Stimulated activated CD8-positive, alpha-beta memory T cell treated with anti-CD3 and anti-CD28 coated beads, Interleukin-2, amount 100 ng/mL, for 1 hour (primary cell): ENCODE measurements around the gene GPAM.
"Not testable (repeated sequence)": the region's sequence is repeated elsewhere in the genome, so short reads cannot be mapped to it uniquely, and the experiment has no call there.

Source experiments
- DNase-seq, 2 donors: peaks; one replicate each; pipeline ENCODE4 v3.0.0-alpha.2; 2020; ENCODE audit warnings: low read depth in 2 of 2

GPAM gene

GRCh38 chr10:112183329-112184051, at the start of gene GPAM:
TSS of gene GPAM (minus strand) at chr10:112183765. CDS start at chr10:112181784, 1,981 bp downstream.
- peak; percentile 97 to 99 for DNase-seq

- no peak for DNase-seq
These were observed 49.1 kb upstream of the GPAM start for GRCh38 chr10:112232670-112233069.

GRCh38 chr10:112231602-112232400, 48.2 kb upstream of the GPAM start:
- DNase-seq = no peak

- DNase-seq = no peak
These were observed 46.9 kb upstream of the GPAM start for GRCh38 chr10:112230325-112230988.

GRCh38 chr10:112229901-112230300, 46.3 kb upstream of the GPAM start:
- no peak for DNase-seq

- DNase-seq = no peak
These were observed 45.5 kb upstream of the GPAM start for GRCh38 chr10:112229096-112229495.

GRCh38 chr10:112228366-112229088, 45.0 kb upstream of the GPAM start:
- DNase-seq = not testable (repeated sequence)

- no peak for DNase-seq
These were observed 43.9 kb upstream of the GPAM start for GRCh38 chr10:112227331-112227987.

GRCh38 chr10:112226439-112227248, 43.1 kb upstream of the GPAM start:
- no peak for DNase-seq

GRCh38 chr10:112225771-112226438, 42.3 kb upstream of the GPAM start:
- DNase-seq = no peak

GRCh38 chr10:112224933-112225529, 41.5 kb upstream of the GPAM start:
- no peak for DNase-seq

GRCh38 chr10:112223725-112224124, 40.2 kb upstream of the GPAM start:
- no peak for DNase-seq

GRCh38 chr10:112222799-112223198, 39.2 kb upstream of the GPAM start:
- DNase-seq = no peak

- no peak for DNase-seq
These were observed 38.0 kb upstream of the GPAM start for GRCh38 chr10:112221545-112221944.

GRCh38 chr10:112218960-112219359, 35.4 kb upstream of the GPAM start:
- no peak for DNase-seq

GRCh38 chr10:112218036-112218390, 34.4 kb upstream of the GPAM start:
- DNase-seq = no peak

GRCh38 chr10:112217386-112218035, 33.9 kb upstream of the GPAM start:
- DNase-seq = no peak

- DNase-seq = no peak
These were observed 33.4 kb upstream of the GPAM start for GRCh38 chr10:112216966-112217365.

- no peak for DNase-seq
These were observed 32.6 kb upstream of the GPAM start for GRCh38 chr10:112216151-112216550.
